GM19372 (cell line): ENCODE data around the gene MTF2.
A peak's percentile ranks its signal among the peaks of the same experiment; 100 is the strongest.

Source experiments
- ATAC-seq: cut with Tn5 transposase; IDR thresholded peaks from one replicate; pipeline ENCODE4 v1.9.1; 2021; ENCODE audit warnings: mild to moderate bottlenecking, low read depth, moderate library complexity; ENCODE audit not compliant: unreplicated experiment

The MTF2 gene

DNA sequence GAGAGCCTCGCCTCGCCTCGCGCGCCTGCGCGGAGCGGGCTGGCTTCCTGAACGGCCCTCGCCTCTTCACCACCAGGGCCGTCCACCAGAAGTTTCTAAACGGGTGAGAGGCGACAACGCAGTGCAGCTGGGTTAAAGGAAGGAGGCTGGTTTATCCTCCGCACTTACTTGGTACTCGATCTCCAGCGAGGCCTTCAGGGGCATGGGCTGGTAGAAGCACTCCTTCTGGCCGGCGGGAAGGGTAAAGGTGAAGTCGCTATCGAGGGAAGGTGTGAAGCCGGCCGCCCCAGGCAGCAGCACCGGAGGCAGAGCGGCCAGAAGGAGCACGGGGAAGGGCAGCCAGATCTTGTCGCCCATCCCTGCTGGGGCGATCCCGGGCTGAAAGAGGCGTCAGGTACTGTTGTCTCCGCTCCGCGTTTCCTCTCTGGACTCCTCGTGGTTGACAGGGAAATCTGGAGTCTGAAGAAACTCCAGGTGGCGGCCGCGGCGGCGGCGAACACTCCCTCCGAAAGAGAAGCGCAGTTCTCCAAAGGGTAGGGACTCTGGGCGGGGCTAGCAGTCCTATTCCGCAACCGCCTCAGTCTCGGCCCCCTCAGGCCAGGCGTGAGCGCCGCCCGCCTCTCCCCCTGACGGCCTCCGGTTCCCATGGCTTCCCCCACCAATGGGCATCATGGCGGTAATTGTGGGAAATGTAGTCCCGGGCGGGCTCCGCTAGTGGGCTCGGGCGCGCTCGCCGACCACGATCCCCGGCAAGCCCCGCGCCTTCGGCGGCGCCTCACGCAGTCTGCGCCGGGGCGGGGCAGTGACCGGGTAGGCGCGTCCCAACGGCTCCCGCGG, 101.0 kb downstream of the MTF2 start, which contains the start of gene TMED5:
Gene TMED5, minus strand, starts transcription at position 528 of the 837 bp plus-strand sequence. Its CDS starts 171 bp downstream, at position 357.
- peak; percentile 81 for ATAC-seq

GRCh38 chr1:93180723-93181613, 101.9 kb downstream of the MTF2 start, which contains the start of gene CCDC18:
CCDC18 (plus strand) TSS chr1:93180724; CDS start chr1:93183362, 2,638 bp downstream.
- peak; percentile 17 for ATAC-seq

DNA sequence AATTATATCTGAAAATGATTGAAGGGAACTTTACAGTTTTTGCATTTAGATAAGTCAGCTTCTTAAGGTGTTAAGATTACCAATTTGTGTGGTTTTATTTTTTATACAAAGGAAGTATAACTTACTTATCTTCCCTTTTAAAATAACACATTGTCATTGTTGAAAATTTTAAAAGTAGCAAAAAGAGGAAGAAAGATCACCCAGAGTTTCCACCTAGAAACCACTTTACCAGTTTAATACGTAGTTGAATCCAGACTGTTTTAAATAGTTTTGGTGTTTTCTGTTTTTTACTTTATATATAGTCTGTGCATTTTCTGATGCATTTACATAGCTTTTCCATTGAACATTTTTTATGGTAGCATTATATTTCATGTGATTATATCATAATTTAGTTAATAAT, 107.6 kb downstream of the MTF2 start:
- ATAC-seq = no peak
